Lower leg skin (tissue), 4 donors: ENCODE measurements around the gene PYCR2. TPM values are rescaled to one million over a fixed set of nuclear protein-coding genes. Genes with fewer than 3 reads are reported as not detected.
"Not testable (repeated sequence)": the region's sequence is repeated elsewhere in the genome, so short reads cannot be mapped to it uniquely, and the experiment has no call there.

Experiments used
- DNase-seq, 2 donors: peaks; one replicate each; pipeline ENCODE4 v3.0.0-alpha.2; 2019; ENCODE audit warnings: low spot score in 2 of 2
- H3K4me3 ChIP-seq: fragments of 200-600 bp; sonication (generic); 2 replicates; pipeline ENCODE4 v1.5.1; 2017; ENCODE audit warnings: mild to moderate bottlenecking, low read depth; ENCODE audit not compliant: poor library complexity, severe bottlenecking
- CTCF ChIP-seq, 3 donors: fragments of 450-650 bp; IDR thresholded peaks; one replicate each; pipeline ENCODE4 v1.5.1; 2016; ENCODE audit warnings: antibody characterized with exemption in 3 of 3, mild to moderate bottlenecking in 3 of 3, moderate library complexity in 2 of 3
- POLR2A ChIP-seq, 2 donors: fragments of 450-650 bp; IDR thresholded peaks; one replicate each; pipeline ENCODE4 v1.6.1; 2016 to 2017; ENCODE audit warnings: antibody characterized with exemption in 2 of 2, mild to moderate bottlenecking in 1 of 2, moderate library complexity in 1 of 2
- WGBS, 2 donors: methylation state at CpG; one replicate each; pipeline ENCODE4 v1.1.5; 2018; 5-methylcytosine and 5-hydroxymethylcytosine counted together
- intact Hi-C: fragments of 100-400 bp; cut with DNase I; formaldehyde crosslinking; loops from one replicate; pipeline ENCODE4 v1.15.0; 2023; ENCODE audit warnings: low total_unique reads
- total RNA-seq, 4 donors: library from RNA; depleted of rRNA; stranded (reverse); fragments of >200 nt; gene quantifications; one replicate each; pipeline ENCODE4 v1.1.0, GENCODE V29; 2016

Gene PYCR2
- total RNA-seq, 4 donors from 2014 or later: 35.4 to 43.1 (median 37.9) TPM

- WGBS, 2 donors: 76 to 86% methylated on average over 14 of the region's 14 CpGs
- TF ChIP-seq CTCF (IDR thresholded peaks at IDR 0.05) (no peak), POLR2A (IDR thresholded peaks at IDR 0.05) (no peak)
- intact Hi-C loops: no loop called here
- no peak for DNase-seq
- H3K4me3 ChIP-seq: no peak overlapping the region
Measured at GRCh38 chr1:225891229-225891972, 32.6 kb downstream of the PYCR2 start.

GRCh38 chr1:225890346-225891228 is 33.5 kb downstream of the PYCR2 start:
- 54 to 57% methylated on average over 6 of the region's 6 CpGs for WGBS, 2 donors
- H3K4me3 ChIP-seq: no peak overlapping the region
- intact Hi-C loops: no loop called here
- TF ChIP-seq CTCF (IDR thresholded peaks at IDR 0.05): no peak
- no peak for TF ChIP-seq POLR2A (IDR thresholded peaks at IDR 0.05)
- no peak for DNase-seq

- intact Hi-C loops: no loop called here
- H3K4me3 ChIP-seq: no peak overlapping the region
- no peak for DNase-seq
- WGBS, 2 donors: 89 to 94% methylated on average over 5 of the region's 5 CpGs
- TF ChIP-seq CTCF (IDR thresholded peaks at IDR 0.05) (no peak), POLR2A (IDR thresholded peaks at IDR 0.05) (no peak)
Measured at GRCh38 chr1:225889743-225890142, 34.3 kb downstream of the PYCR2 start.

- H3K4me3 ChIP-seq: no peak within 1 kb of the TSS
- TF ChIP-seq POLR2A (IDR thresholded peaks at IDR 0.05) (no peak), CTCF (IDR thresholded peaks at IDR 0.05) (no peak)
- no peak for DNase-seq
- intact Hi-C loops: no loop called here
- WGBS, 2 donors: 84 to 91% methylated on average over 5 to 10 of the region's 11 CpGs
Measured at GRCh38 chr1:225888898-225889601, 35.0 kb downstream of the PYCR2 start, which contains the start of gene LEFTY1. TSS of gene LEFTY1 (minus strand) at chr1:225889146. CDS start at chr1:225889066, 80 bp downstream.

GRCh38 chr1:225888289-225888897 is 35.7 kb downstream of the PYCR2 start:
- TF ChIP-seq CTCF (IDR thresholded peaks at IDR 0.05): no peak
- intact Hi-C loops: no loop called here
- DNase-seq: no peak
- H3K4me3 ChIP-seq: no peak overlapping the region
- 90 to 95% methylated on average over 13 to 17 of the region's 18 CpGs for WGBS, 2 donors

- DNase-seq, intact Hi-C loops, H3K4me3 ChIP-seq: not testable (repeated sequence)
- WGBS, 2 donors: 34 to 61% methylated on average over 3 to 8 of the region's 56 CpGs
Measured at GRCh38 chr1:225887554-225888288, 36.3 kb downstream of the PYCR2 start.
